Activated CD4-positive, alpha-beta T cell treated with anti-CD3 and anti-CD28 coated beads, Interleukin-2, amount 50 U/mL, for 16 hours (primary cell): ENCODE measurements around the gene POLR2E.
"Not testable (repeated sequence)": the region's sequence is repeated elsewhere in the genome, so short reads cannot be mapped to it uniquely, and the experiment has no call there.

Source experiments
- DNase-seq: peaks from one replicate; pipeline ENCODE4 v3.0.0-alpha.2; 2020

POLR2E gene

DNA sequence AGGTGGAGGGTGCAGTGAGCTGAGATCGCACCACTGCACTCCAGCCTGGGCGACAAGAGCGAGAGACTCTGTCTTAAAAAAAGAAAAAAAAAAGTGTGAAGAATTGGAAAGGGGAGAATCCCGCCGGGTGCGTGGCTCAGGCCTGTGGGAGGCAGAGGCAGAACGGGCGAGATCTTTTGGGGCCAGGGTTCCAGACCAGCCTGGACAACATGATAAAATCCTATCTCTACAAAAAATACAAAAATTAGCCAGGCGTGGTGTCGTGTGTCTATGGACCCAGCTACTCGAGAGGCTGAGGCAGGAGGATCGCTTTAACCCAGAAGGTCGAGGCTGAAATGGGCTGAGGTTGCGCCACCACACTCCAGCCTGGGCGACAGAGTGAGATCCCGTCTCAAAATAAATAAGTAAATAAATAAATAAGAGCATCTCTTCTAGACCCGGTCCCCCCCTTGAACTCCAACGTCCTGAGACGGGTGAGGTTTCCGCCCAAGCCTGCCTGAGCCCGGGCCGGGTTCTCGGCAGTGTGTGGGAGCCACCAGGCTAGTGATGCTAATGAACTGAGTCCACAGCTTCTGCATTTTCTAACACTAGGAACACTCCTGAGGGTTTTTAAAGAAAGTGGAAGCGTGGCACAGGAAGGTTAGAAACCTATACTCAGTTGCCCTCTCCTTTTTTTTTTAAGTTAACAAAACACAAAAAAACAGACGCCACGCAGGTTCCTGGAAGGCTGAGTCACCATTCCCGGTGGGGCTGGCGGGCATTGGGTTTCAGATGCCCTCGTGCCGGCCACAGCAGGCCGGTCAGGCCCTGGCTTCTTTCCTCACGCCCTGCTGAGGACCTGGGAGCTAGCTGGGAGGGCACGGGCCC lies 30.7 kb upstream of the POLR2E start:
- DNase-seq, result no peak

DNA sequence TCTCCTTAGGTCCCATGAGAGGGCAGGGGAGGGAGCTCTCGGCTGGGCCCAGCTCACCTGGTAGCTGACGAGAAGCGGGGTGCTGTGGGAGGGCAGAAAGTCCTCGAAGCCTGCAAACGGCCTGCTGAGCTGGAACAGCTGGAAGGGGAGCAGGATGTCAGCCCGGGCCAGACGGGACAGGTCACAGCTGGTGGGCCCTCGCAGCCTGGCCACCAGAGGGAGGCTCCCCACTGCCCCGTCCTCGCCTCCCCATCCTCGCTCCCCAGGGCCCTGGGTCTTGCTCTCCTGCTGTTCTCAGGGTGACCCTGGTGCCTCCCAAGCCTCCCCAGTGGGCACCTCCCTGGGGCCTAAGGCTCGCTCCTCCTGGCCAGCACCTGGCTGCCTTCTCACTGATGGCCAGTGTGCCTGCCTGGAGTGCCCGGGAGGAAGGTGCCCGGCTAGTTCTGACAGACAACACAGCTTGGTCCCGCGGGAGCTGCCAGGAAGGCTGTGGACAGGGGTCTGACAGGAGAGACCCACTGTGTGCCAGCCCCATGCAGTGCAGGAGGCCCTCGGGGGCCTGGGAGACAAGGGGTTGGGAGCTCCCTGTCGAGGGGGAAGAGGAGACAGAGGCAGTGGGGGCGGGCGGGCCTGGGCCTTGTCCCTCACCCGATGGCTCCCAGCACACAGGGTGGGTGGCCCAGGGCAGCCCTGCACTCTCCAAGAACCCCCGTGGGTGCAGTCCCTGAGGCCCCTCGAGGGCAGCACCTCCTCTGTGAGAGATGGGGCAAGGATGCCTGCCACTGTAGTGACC lies 28.9 kb upstream of the POLR2E start:
- no peak for DNase-seq

DNA sequence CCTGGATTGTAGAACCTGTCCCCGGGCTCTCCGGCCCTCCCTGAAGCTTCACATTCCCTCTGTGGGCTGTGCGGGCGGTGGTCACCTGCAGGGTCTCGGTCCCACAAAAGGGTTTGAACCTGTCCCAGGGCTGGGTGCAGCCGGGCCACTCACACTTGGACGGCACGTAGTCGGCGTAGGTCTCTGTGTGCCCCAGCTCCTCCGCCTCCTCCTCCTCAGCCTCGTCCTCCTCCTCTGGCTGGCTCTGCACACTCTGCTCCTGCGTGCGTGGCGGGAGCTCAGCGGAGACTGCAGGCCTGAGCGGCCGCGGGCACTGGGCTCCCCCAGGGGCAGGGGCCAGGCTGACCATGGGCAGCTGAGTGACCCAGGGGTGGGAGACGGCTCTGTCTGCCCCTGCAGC lies 28.2 kb upstream of the POLR2E start:
- no peak for DNase-seq

DNA sequence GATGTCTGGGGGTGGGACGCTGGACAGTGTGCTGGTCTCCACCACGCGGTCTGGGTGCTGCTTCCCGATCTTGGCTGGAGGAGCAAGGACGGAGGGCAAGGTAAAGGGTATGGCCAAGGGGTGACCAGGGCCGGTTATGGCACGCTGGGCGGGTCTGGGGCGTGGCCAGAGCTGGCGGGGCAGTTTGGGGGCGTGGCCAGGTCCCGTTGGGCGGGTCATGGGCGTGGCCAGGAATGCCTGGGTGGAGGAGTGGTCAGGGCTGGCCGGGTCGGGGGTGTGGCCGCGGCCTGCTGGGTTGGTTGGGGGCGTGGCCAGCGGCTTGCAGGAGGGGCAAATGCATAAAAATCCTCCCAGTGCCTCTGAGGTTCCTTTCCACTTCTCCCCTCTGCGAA lies 27.8 kb upstream of the POLR2E start:
- peak; percentile 83 for DNase-seq

DNA sequence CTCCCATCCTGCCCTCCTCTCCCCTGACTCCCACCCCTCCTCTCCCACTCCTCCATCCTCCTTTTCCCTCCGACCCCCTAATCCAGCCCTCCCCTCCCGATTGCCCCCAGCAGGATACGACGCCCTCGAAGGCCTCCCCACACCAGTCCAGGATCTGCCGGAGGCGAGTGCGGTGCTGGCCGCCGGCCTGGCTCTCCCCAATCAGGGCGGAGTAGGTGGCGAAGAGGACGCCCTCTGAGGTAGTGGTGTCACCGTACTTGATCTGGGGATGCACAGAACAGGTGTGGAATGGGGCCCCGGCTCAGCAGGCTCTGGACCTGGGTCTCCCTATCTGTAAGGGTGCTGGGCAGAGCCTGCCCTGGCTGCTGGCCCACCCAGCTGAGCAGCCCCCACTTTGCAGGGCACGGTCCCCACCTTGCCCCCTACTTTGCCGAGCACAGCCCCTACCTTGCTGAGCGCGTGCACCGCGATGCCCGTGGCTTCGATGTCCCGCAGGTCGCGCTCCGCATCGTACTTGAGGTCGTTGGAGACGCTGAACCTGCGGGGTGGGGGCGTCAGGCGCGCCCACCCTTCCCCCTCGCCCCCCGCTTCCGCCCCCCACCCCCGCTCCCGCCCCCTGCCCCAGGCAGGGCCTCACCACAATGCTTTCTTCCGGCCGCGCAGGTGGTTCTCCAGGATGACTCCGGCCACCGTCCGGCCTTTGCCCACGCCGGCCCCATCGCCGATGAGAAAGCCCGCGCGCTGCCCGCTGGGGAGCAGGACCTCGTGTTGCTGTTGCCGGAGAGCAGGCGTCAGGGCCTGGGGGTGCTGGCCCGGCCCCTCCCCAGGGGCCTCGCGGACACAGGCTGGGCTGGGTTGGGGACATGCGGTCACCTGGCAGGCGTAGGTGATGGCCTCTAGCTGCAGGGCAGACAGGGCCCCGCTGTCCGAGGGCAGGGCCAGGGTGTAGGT lies 27.1 kb upstream of the POLR2E start:
- no peak for DNase-seq

DNA sequence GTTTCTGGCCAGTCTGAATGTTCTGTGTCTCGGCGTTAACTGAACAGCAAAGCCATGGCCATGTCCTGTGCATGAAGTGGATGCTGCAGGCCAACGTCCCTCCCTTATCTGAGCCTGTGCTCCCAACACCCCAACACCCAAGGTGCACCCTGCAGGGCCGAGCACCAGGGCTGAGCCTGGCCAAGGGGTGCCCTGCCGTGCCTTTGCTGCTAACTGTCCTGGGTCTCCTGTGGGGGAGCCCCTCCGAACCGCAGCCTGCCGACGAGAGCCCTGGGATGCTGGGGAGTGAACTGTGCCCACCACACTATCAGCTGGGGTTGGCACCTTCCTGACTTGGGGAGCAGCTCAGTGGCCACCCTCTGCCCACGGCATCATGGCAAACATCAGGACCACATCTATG lies 26.2 kb upstream of the POLR2E start:
- DNase-seq, result no peak

DNA sequence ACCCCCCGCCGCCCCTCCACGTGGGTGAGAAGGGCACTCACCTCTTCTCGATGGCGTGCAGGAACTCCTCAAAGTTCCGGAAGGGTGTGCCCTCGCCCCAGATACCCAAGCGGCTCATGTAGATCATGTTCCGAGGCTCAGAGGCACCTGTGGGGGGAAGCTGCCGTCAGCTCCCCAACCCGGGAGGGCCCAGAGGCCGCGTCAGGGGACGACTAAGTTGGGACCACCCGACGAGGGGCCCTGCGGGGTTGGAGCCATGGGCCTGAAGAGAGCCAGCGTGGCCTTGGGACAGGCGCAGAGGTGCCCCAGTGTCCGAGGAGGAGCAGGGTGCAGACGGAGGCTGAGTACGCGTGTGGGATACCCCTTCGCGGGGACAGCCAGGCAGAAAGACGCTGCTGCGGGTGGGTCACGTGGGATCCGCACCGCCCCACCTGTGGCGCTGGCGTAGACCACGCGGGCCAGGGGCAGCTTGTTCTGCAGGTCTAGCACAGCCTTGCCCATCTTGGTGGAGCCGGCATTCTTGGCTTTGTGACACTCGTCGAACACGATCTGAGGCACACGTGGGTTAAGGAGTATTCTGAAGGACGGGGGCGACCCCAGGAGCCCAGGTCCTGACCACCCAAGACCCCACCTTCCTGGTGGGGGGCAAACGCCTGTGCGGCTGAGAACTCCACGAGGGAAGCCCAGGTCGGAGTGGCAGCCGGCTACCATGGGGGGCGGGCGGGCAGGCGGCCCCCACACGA lies 24.5 kb upstream of the POLR2E start:
- DNase-seq, result no peak

DNA sequence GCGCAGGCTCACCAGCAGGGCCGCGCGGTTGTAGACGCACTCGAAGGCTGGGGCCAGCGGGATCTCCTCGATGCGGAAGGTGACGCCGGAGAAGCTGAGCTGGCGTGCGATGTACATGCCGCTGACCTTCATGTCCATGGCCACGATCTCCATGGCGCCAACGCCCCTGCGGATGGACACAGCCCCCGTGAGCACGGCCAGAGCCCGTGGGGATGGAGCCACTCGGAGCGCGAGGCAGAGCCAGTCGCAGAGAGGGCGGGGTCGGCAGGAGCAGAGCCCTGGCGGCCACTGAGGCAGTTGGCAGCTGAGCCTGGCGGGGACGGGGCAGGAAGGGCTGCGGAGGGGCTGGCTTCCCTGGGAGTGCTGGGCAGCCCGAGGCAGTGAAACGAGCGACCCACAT lies 23.8 kb upstream of the POLR2E start:
- no peak for DNase-seq

DNA sequence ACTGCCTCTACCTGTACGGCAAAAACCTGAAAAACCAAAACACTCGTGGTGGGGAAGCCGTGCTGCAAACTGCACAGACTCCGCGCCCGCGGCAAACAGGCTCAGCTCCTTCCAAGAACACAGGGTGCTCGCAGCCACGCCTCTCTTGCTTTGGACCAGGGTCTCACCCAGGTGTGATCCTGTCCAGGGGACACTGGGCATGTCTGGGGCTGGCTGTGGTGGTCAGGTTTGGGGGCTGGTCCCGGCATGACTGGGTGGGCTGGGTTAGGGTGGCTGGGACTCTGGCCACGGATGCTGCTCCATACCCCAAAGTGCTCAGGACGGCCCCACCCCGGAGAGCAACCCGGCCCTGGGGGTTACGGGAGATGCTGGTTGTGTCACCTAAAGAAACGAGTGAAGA lies 22.5 kb upstream of the POLR2E start:
- no peak for DNase-seq

DNA sequence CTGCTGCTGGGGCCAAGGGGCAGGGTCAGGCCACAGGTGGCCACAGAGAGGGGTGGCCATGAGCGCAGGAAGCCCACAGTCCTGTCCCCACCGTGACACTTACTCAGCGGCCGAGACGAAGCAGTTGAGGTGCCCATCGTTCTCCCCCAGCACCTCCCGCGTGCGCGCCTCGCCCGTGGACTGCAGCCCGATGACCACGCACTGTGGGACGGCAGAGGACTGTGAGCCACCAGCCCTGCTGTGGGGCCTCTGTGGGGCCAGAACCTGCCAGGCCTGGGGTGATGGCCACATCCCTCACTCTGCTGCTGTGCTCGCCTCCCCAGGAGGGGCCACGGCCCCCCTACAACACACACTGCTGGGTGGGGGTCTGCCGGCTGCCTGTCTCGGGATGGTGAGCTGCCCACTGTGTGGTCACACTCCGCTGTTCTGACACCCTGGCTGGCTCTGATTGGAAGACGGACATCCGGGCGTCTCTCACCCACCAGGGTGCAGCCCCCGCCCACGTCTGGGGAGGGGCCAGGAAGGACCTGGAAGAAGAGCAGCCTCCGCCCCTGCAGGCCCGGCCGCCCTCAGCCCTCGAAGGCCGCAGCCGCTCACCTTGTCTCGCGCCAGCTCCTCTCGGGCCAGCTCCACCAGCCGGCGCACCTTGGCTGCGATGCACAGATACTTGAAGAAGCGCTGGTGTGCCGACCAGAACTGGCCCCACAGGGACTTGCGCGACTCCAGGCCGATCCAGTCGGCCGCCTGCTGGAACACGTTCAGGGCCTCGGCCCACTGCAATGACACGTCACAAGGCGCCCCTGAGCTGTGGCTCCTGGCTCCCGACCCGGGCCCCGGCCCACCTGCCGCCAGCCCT lies 21.8 kb upstream of the POLR2E start:
- no peak for DNase-seq

DNA sequence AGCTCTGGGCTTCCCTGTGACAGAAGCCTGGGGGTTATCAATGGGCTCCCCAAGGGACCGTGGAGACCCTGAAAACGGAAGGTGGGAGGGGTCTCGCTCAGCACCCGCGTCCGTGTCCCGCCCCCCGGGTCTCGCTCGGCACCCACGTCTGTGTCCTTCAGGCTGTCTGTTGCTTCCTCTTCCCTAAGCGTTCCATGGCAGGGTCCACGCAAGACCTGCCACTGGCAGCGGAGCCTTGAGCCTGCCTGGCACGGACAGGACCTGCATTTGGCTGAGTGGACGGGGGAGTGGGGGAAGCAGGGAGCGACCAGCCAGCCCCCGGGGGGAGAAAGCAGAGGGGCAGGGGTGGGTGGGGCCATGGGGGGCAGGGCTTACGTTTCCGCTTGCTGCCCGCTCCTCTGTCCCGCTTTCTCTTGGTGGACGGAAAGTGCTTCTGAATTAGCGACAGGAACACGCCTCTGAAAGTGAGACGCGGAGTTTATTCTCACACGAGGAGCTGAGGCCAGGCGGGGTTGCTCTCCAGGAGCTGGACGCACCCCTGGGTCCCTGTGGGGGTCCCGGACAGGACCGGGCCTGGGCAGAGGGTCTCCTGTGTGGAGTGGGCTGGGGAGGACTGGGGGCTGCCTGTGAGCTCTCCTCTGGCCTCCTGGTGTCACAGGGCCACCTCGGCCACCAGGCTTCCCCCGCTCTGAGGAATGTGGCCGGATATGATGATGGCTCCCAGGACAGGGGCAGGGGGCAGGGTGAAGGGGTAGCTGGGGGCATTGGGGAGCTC lies 20.7 kb upstream of the POLR2E start:
- DNase-seq, result no peak

DNA sequence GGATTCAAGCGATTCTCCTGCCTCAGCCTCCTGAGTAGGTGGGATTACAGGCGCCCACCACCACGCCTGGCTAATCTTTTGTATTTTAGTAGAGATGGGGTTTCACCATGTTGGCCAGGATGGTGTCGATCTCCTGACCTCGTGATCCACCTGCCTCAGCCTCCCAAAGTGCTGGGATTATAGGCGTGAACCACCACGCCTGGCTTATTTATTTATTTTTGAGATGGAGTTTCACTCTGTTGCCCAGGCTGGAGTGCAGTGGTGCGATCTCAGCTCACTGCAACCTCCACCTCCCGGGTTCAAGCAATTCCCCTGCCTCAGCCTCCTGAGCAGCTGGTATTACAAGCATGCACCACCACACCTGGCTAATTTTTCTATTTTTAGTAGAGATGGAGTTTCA lies 19.6 kb upstream of the POLR2E start:
- not testable (repeated sequence) for DNase-seq

DNA sequence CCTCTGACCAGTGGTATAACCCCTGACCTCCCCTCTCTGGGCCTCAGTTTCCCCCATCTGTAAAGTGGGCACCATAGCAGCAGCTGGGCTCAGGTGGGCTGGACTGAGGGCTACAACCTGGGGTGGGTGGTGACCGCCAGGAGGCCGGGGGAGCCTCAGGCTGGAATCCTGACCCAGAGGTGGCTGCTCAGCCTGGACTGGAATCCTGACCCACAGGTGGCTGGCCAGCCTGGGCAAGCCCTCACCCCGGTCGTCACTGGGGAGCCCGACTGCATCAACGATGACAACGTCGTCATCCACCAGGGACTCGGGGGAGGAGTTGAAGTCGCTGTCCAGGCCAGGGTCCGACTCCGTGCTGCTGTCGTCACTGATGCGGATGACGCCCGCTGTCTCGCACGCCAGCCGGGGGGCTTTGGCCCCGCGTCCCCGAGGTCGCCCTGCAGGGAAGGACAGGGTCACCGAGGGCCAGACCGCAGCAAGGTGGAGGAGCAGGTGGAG lies 18.9 kb upstream of the POLR2E start:
- no peak for DNase-seq

DNA sequence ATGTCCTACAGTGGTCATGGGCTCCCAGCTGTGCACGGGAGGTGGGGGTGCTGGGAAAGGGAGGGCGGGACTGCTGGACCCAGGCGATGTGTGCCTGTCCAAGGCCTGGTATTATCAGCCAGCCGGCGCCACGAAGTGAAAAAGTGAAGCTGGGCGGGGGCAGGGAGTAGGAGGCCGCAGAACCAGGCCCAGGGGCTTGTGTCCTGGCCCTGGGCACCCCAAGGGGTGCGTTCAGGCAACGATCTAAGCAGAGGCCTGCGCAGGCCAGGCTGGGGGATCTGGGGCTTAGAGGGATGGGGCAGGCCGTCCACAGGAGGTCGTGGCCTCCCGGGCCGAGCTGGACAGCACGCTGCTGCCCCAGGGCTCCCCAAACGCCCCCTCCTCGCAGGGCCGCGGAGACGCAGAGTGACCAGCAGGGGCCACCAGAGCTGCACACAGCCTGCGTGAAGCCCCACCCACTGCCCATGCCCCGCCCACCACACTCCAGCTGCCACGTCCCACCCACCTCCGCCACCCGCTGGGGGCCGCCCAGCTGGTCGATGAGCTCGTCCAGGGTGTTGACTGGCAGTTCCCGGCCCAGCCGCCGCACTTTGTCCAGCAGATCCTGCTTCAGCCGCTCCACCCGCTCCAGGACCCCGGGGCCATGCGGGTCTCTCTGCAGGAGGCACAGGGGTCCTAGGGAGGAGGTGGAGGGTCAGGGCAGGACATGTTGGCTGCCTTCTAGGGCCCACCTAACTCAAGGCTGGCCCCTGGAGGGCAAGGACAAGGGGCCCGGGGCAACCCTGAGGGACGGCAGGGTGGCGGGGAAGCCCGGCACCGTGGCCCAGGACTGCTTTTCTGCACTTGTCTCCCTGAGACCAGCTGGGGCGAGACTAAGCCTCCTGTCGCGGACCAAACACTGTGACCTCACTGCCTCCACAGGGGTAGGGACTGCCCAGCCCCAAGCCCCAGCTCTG lies 18.1 kb upstream of the POLR2E start:
- DNase-seq, result peak; percentile 85

DNA sequence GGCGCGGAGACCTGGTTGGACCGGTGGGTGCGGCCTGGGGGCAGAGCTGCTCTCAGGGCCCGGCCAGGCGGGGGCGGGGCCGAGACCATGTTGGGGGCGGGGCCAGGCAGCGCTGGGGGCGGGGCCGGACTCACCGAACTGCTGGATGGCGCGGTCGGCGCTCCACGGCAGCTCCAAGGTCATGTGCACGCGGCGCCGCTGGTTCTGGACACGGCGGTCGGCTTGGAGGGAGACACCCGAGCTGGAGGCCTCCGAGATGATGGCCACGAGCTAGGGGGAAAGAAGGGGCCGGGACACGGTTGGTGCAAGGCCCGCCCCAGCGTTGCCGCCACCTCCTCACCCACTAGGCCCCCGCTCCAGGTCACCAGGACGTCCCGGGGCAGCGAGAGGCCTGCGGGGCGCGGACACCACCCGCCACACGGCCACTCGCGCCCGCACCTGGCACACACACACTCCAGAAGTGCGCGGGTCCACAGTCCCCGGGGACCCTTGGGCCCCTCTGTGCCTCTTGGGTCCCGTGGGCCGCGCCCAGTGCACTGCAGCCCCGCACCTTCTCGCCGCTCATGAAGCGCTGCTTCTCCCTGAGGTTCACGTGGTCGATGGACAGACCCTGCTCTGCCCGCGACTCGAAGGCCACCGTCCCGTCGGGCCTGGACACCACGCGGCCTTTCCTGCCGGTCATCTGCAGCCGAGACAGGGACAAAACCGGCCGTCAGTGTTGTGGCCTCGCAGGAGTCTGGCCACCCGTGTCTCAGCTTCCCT lies 17.3 kb upstream of the POLR2E start:
- DNase-seq, result no peak

DNA sequence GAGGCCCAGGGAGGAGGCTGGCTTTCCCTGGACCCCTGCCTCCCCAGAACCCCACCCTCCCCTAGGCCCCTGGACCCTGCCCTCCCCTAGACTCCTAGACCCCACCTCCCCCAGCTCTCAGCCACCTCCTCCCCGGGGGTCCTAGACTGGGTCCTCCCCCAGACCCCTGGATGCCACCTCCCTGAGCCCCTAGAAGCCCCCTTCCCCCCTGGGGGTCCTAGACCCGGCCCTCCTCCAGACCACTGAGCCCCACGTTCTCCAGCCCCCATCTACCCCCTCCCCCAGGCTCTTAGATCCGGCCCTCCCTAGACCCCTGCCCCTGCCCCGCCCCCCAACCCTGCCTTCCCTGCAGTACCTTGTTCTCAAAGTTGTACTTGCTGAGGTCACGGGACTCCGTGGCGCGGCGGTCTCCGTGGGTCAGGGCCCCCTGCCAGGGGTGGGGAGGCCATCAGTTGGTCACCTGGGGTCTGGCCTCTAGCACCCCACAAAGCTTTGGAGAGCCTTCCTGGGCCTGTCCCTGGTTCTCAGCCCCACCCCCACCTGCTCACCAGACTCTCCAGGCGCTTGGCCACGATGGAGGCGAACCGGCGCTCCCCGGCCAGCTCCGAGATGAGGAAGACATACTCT lies 16.6 kb upstream of the POLR2E start:
- DNase-seq, result no peak

DNA sequence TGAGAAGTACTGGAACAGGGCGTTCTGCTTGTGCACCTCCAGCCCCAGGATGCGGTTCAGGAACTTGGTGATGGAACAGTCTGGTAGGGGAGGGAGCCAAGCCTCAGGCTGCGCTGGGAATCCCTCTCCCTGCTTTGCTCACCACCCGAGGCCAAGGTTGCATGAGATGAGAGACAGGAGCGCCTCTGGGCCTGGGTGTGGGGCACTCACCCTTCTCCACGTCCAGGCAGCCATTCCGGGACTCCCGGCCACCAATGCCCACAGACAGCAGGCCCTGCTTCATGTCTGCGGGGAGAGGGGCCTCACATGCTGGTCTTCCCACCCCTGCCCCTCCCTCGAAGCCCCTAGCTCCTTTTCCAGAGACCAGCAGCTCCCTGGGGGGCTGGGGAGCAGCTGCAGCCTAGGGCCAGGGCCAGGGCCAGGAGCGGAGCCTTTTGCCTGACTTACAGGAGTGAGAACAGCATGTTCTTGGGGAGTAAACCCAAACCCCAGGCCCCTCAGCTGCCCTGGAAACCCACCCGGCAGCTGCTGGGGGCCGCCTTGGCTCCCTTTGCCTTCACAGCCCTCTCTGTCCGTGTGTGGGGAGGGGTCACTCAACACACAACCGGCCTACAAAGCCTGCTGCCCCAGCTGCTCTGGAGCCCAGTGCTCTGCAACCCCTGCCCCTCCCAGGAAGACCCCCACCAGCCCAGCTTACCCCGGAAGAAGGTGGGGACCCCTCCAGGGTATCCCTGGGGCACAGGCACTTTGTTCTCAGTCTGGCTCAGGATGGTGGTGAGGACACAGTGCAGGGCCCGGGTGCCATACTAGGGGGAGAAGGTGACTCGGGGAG lies 15.8 kb upstream of the POLR2E start:
- no peak for DNase-seq
